CD4-positive, alpha-beta T cell treated with Interleukin-21 for 1 hour (primary cell): Measurements from ENCODE around the gene REC8.

ENCODE experiments used
- DNase-seq: peaks from one replicate; pipeline ENCODE4 v3.0.0-alpha.2; 2020

Gene REC8

GRCh38 chr14:24171422-24172260 is at the start of gene REC8:
Gene REC8 (plus strand): TSS chr14:24172080. CDS start chr14:24172553, 473 bp downstream.
- peak; percentile 74 for DNase-seq

GRCh38 chr14:24122416-24122815 is 49.5 kb upstream of the REC8 start:
- no peak for DNase-seq

DNA sequence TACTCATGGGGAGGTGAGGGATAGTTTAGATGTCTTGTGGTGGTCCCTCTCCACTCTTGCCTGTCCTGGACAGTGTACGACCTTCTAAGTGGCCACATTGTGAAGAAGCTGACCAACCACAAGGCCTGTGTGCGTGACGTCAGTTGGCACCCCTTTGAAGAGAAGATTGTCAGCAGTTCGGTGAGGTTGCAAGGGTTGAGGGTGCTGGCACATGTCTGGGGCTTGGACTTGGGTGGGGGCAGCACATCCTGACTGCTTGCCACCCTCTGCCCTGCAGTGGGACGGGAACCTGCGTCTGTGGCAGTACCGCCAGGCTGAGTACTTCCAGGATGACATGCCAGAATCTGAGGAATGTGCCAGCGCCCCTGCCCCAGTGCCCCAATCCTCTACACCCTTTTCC is 49.0 kb upstream of the REC8 start:
- no peak for DNase-seq

GRCh38 chr14:24123424-24124417 is 48.2 kb upstream of the REC8 start:
- DNase-seq = no peak

DNA sequence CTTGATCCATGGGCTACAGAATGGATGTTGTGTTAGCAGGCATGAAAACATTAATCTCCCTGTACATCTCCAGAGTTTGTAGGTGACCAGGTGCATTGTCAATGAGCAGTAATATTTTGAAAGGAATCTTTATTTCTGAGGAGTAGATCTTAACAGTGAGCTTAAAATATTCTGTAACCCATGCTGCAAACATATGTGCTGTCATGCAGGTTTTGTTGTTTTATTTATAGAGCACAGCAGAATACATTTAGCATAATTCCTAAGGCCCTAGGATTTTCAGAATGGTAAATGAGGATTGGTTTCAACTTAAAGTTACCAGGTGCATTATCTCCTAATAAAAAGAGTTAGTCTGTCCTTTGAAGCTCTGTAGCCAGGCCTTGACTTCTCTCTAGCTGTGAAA is 44.9 kb upstream of the REC8 start:
- no peak for DNase-seq

- DNase-seq = no peak
These were observed 44.2 kb upstream of the REC8 start for GRCh38 chr14:24127673-24128072.

DNA sequence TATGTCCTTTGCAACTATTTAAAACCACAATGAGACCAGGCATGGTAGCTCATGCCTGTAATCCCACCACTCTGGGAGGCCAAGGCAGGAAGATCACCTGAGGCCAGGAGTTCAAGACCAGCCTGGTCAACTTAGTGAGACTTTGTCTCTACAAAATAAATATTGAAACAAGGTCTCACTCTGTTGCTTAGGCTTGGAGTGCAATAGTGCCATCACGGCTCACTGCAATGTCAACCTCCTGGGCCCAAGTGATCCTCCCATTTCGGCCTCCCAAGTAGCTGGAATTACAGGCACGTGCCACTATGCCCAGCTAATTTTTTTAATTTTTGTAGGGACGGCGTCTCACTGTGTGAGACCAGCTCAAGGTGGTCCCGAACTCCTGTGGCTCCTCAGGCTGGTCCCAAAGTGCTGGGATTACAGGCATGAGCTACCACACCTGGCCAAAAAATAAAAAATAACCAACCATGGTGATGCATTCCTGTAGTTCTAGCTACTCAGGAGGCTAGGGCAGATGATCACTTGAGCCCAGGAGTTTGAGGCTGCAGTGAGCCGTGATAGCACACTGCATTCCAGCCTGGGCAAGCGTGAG is 42.4 kb upstream of the REC8 start:
- no peak for DNase-seq

DNA sequence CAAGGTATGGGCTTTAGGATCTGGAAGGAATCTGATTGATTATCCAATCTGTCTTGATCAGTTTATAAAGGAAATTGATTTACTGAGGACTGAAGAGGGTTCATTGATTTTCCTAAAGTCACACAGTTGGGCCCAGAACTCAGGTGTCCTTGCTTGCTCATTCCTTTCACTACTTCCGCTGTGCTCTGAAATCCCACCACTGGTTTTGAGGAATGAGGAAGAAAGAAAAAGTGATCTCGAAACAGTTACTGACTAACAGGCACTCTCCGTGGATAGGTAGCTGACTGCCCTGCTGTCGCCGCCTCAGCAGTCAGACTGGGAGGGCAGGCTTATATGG is 41.5 kb upstream of the REC8 start, which contains the start of gene FITM1:
Gene FITM1, plus strand, starts transcription at position 280 of the 337 bp plus-strand sequence. CDS start 905 bp downstream, outside the sequence.
- no peak for DNase-seq

GRCh38 chr14:24130717-24131548 is 40.9 kb upstream of the REC8 start:
- DNase-seq = no peak

DNA sequence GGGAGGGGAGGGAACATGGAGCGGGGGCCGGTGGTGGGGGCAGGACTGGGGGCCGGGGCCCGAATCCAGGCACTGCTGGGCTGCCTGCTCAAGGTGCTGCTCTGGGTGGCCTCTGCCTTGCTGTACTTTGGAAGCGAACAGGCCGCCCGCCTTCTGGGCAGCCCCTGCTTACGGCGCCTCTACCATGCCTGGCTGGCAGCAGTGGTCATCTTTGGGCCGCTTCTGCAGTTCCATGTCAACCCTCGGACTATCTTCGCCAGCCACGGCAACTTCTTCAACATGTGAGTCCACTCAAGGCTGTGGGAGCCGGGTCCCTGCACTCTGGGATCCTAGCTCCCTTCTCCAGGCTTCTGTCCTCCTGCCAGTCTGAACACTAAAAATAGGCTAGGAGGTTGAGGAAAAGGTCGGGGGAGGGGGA is 40.3 kb upstream of the REC8 start:
- no peak for DNase-seq

DNA sequence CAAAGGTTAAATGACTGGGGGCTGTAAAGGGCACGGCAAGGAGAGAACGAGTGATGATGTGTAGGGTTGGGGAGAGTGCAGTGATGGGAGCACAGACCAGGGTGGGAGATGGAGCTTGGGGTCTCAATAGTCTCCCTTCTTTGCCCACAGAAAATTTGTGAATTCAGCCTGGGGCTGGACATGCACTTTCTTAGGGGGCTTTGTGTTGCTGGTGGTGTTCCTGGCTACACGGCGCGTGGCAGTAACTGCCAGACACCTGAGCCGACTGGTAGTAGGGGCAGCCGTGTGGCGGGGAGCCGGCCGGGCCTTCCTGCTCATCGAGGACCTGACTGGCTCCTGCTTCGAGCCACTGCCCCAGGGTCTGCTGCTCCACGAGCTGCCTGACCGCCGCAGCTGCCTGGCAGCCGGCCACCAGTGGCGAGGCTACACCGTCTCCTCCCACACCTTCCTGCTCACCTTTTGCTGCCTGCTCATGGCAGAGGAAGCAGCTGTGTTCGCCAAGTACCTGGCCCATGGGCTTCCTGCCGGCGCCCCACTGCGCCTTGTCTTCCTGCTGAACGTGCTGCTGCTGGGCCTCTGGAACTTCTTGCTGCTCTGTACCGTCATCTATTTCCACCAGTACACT is 39.7 kb upstream of the REC8 start:
- DNase-seq = no peak

DNA sequence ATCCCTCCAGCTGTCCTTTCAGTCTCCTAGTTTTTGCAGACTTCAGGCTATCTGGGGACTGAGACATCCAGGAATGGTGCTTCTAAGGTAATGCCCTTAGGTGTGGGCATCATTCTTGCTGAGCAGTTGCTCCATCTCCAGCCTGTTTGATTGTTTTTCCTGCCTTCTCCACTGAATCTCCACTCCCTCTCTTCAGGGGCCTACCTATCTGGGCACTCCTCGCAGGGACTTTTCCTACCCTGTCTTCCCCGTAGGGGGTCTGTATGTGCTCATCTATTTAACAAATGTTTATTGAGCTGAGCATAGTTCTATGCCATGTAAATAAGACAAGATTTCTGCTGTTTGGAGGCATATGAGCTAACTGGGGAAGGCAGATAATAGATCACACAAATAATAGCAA is 38.9 kb upstream of the REC8 start:
- DNase-seq = no peak

DNA sequence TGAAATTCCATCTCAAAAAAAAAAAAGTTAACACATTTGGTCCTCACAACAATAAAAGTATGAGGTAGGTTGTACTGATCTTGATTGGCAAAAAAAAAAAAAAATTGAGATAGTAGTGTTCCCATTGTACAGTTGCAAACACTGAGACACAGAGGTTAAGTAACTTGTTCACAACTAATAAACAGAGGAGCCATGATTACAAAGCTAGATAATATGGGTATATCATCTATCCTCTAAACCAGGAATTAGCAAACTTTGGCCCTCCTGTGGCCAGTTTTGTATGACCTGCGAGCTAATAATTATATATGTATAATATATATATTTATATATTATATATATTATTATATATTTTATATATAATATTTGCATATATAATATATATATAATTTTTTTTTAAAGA is 38.1 kb upstream of the REC8 start:
- no peak for DNase-seq

GRCh38 chr14:24135584-24135833 is 36.4 kb upstream of the REC8 start:
- DNase-seq = no peak

- DNase-seq = peak; percentile 96
These were observed 35.8 kb upstream of the REC8 start, which contains the start of gene PSME1 for GRCh38 chr14:24135834-24136683. Gene PSME1 (plus strand): TSS chr14:24136194. CDS start chr14:24136263, 69 bp downstream.

- DNase-seq = no peak
These were observed 35.0 kb upstream of the REC8 start for GRCh38 chr14:24136684-24137528.

GRCh38 chr14:24137529-24138395 is 34.1 kb upstream of the REC8 start:
- no peak for DNase-seq

- no peak for DNase-seq
These were observed 33.2 kb upstream of the REC8 start for GRCh38 chr14:24138396-24139271.
